Natural killer cell (primary cell): ENCODE measurements around the gene ARHGAP12. TPM values are rescaled to one million over a fixed set of nuclear protein-coding genes. Genes with fewer than 3 reads are reported as not detected.

ENCODE experiments used
- ATAC-seq, 3 donors: fragments of 150-1000 bp in 2 of 3; fragments of 200-7000 bp in 1 of 3; cut with Tn5 transposase; 1 replicate in 1 of 3; 2 replicates in 2 of 3; pipeline ENCODE4 v1.10.0; 2021; ENCODE audit warnings: mild to moderate bottlenecking in 2 of 3, moderate library complexity in 2 of 3
- DNase-seq, 2 donors: peaks; one replicate each; pipeline versions ENCODE4 v3.0.0 to v3.0.0-alpha.2; 2013 to 2021; ENCODE audit warnings: mixed read lengths in 1 of 2
- H3K27ac ChIP-seq: one replicate; pipeline ENCODE4 v1.5.1; 2013; ENCODE audit warnings: mild to moderate bottlenecking, low read length
- H3K27me3 ChIP-seq: one replicate; pipeline ENCODE4 v1.6.1; 2013; ENCODE audit warnings: low read length; ENCODE audit not compliant: control insufficient read depth, insufficient read depth
- H3K36me3 ChIP-seq: one replicate; pipeline ENCODE4 v1.6.1; 2013; ENCODE audit warnings: low read length; ENCODE audit not compliant: control insufficient read depth, insufficient read depth
- H3K4me1 ChIP-seq: one replicate; pipeline ENCODE4 v1.6.1; 2013; ENCODE audit warnings: low read length; ENCODE audit not compliant: control insufficient read depth, insufficient read depth
- H3K4me3 ChIP-seq: one replicate; pipeline ENCODE4 v1.5.1; 2013; ENCODE audit warnings: low read length
- H3K9me3 ChIP-seq: one replicate; pipeline ENCODE4 v1.6.1; 2013; ENCODE audit warnings: low read length; ENCODE audit not compliant: control insufficient read depth, insufficient read depth
- H3K27ac Mint-ChIP-seq, 2 donors: one replicate each; pipeline ENCODE4 v1.8.0; 2022; ENCODE audit warnings: mild to moderate bottlenecking in 2 of 2, mixed read lengths in 2 of 2, moderate library complexity in 1 of 2
- H3K27me3 Mint-ChIP-seq, 2 donors: one replicate each; pipeline ENCODE4 v1.8.0; 2022; ENCODE audit warnings: low read depth in 2 of 2, mixed read lengths in 2 of 2
- H3K36me3 Mint-ChIP-seq: one replicate; pipeline ENCODE4 v1.8.0; 2022; ENCODE audit warnings: mixed read lengths
- H3K4me1 Mint-ChIP-seq, 2 donors: one replicate each; pipeline ENCODE4 v1.8.0; 2022; ENCODE audit warnings: mixed read lengths in 2 of 2
- H3K4me3 Mint-ChIP-seq: one replicate; pipeline ENCODE4 v1.8.0; 2022; ENCODE audit warnings: mild to moderate bottlenecking, moderate library complexity, mixed read lengths
- H3K9me3 Mint-ChIP-seq, 2 donors: one replicate each; pipeline ENCODE4 v1.8.0; 2022; ENCODE audit warnings: mixed read lengths in 2 of 2
- WGBS: methylation state at CpG from one replicate; pipeline ENCODE4 v1.1.7; 2013; ENCODE audit warnings: missing lambda C conversion rate; ENCODE audit not compliant: insufficient coverage; 5-methylcytosine and 5-hydroxymethylcytosine counted together
- intact Hi-C: fragments of 100-400 bp; cut with micrococcal nuclease; formaldehyde crosslinking; loops from one replicate; pipeline ENCODE4 v1.14.2; 2022
- total RNA-seq, 4 donors: library from RNA; stranded (reverse); fragments of 120-200 nt in 1 of 4; gene quantifications; one replicate each; pipeline versions ENCODE4 v1.2.3 to v1.2.4, GENCODE V29; 2013 to 2022
- TF ChIP-seq, protein P1 (sequence below): fragments of 200-600 bp; IDR thresholded peaks from one replicate; pipeline ENCODE4 v1.8.0; 2022; ENCODE audit warnings: antibody characterized with exemption

Gene ARHGAP12
- total RNA-seq, 3 donors from 2014 or later (not counting 1 experiment from before 2014, with no cell fraction given), result 35.1 to 40.2 (median 40.2) TPM

- TF ChIP-seq, protein P1, sequence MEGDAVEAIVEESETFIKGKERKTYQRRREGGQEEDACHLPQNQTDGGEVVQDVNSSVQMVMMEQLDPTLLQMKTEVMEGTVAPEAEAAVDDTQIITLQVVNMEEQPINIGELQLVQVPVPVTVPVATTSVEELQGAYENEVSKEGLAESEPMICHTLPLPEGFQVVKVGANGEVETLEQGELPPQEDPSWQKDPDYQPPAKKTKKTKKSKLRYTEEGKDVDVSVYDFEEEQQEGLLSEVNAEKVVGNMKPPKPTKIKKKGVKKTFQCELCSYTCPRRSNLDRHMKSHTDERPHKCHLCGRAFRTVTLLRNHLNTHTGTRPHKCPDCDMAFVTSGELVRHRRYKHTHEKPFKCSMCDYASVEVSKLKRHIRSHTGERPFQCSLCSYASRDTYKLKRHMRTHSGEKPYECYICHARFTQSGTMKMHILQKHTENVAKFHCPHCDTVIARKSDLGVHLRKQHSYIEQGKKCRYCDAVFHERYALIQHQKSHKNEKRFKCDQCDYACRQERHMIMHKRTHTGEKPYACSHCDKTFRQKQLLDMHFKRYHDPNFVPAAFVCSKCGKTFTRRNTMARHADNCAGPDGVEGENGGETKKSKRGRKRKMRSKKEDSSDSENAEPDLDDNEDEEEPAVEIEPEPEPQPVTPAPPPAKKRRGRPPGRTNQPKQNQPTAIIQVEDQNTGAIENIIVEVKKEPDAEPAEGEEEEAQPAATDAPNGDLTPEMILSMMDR, result no peak
- WGBS, result 100% methylated on average over 1 of the region's 2 CpGs
- H3K4me1 ChIP-seq, result no peaks in the 10 kb centered on the region
- no peaks in the 10 kb centered on the region for H3K9me3 ChIP-seq
- ATAC-seq, result no peak
- Mint-ChIP-seq H3K36me3 (no peaks in the 10 kb centered on the region), H3K4me1 (no peaks in the 10 kb centered on the region), H3K4me3 (no peak overlapping the region), H3K9me3 (no peaks in the 10 kb centered on the region), H3K27me3 (no peaks in the 10 kb centered on the region), H3K27ac (no peak overlapping the region)
- no peak overlapping the region for H3K27ac ChIP-seq
- H3K27me3 ChIP-seq, result no peaks in the 10 kb centered on the region
- DNase-seq, result no peak
- intact Hi-C loops, result no loop called here
- no peak overlapping the region for H3K4me3 ChIP-seq
- no peaks in the 10 kb centered on the region for H3K36me3 ChIP-seq
Measured at GRCh38 chr10:31780717-31781116, 147.9 kb downstream of the ARHGAP12 start.

- Histone ChIP-seq H3K4me3 (no peak overlapping the region), H3K36me3 (no peaks in the 10 kb centered on the region), H3K27me3 (no peaks in the 10 kb centered on the region), H3K9me3 (no peaks in the 10 kb centered on the region), H3K27ac (no peak overlapping the region), H3K4me1 (no peaks in the 10 kb centered on the region)
- H3K4me1 Mint-ChIP-seq, result no peaks in the 10 kb centered on the region
- H3K27me3 Mint-ChIP-seq, result no peaks in the 10 kb centered on the region
- H3K27ac Mint-ChIP-seq, result no peak overlapping the region
- H3K4me3 Mint-ChIP-seq, result no peak overlapping the region
- no peak for ATAC-seq
- TF ChIP-seq, protein P1, result no peak
- WGBS, result 95% methylated on average over 3 of the region's 3 CpGs
- intact Hi-C loops, result no loop called here
- no peaks in the 10 kb centered on the region for H3K9me3 Mint-ChIP-seq
- H3K36me3 Mint-ChIP-seq, result no peaks in the 10 kb centered on the region
- no peak for DNase-seq
Measured at GRCh38 chr10:31778627-31779026, 150.0 kb downstream of the ARHGAP12 start.

GRCh38 chr10:31776159-31776558 is 152.5 kb downstream of the ARHGAP12 start:
- TF ChIP-seq, protein P1, result no peak
- no peak overlapping the region for H3K27ac ChIP-seq
- no peaks in the 10 kb centered on the region for H3K27me3 ChIP-seq
- H3K36me3 Mint-ChIP-seq, result no peaks in the 10 kb centered on the region
- no peak overlapping the region for H3K4me3 Mint-ChIP-seq
- intact Hi-C loops, result no loop called here
- H3K9me3 ChIP-seq, result no peaks in the 10 kb centered on the region
- no peak for DNase-seq
- H3K36me3 ChIP-seq, result no peaks in the 10 kb centered on the region
- no peaks in the 10 kb centered on the region for H3K27me3 Mint-ChIP-seq
- no peaks in the 10 kb centered on the region for H3K9me3 Mint-ChIP-seq
- no peak for ATAC-seq
- H3K4me1 ChIP-seq, result no peaks in the 10 kb centered on the region
- 94% methylated on average over 5 of the region's 5 CpGs for WGBS
- H3K27ac Mint-ChIP-seq, result no peak overlapping the region
- H3K4me3 ChIP-seq, result no peak overlapping the region
- H3K4me1 Mint-ChIP-seq, result no peaks in the 10 kb centered on the region

- H3K4me3 ChIP-seq, result no peak overlapping the region
- TF ChIP-seq, protein P1, result no peak
- Mint-ChIP-seq H3K27ac (no peak overlapping the region), H3K4me3 (no peak overlapping the region), H3K36me3 (no peaks in the 10 kb centered on the region), H3K4me1 (no peaks in the 10 kb centered on the region), H3K9me3 (no peaks in the 10 kb centered on the region), H3K27me3 (no peaks in the 10 kb centered on the region)
- no peak overlapping the region for H3K27ac ChIP-seq
- WGBS, result 95% methylated on average over 12 of the region's 12 CpGs
- intact Hi-C loops, result no loop called here
- H3K27me3 ChIP-seq, result no peaks in the 10 kb centered on the region
- ATAC-seq (no peak), DNase-seq (no peak)
- no peaks in the 10 kb centered on the region for H3K9me3 ChIP-seq
- no peaks in the 10 kb centered on the region for H3K4me1 ChIP-seq
- no peaks in the 10 kb centered on the region for H3K36me3 ChIP-seq
Measured at GRCh38 chr10:31774928-31775650, 153.5 kb downstream of the ARHGAP12 start.
